Ishikawa (cell line): Measurements from ENCODE around the gene ADAP1.

Experiments used
- CEBPB ChIP-seq: IDR thresholded peaks from 2 replicates; pipeline ENCODE4 v1.6.1; 2012
- CREB1 ChIP-seq: IDR thresholded peaks from 2 replicates; pipeline ENCODE4 v1.6.1; 2012; ENCODE audit warnings: low read depth
- EGR1 ChIP-seq: IDR thresholded peaks from 2 replicates; pipeline ENCODE4 v1.6.1; 2012
- EP300 ChIP-seq: IDR thresholded peaks from 2 replicates; pipeline ENCODE4 v1.6.1; 2012; ENCODE audit warnings: borderline replicate concordance
- FOXM1 ChIP-seq: IDR thresholded peaks from 2 replicates; pipeline ENCODE4 v1.6.1; 2012; ENCODE audit warnings: low read depth, borderline replicate concordance
- MAX ChIP-seq: IDR thresholded peaks from 2 replicates; pipeline ENCODE4 v1.6.1; 2012
- NFIC ChIP-seq: IDR thresholded peaks from 2 replicates; pipeline ENCODE4 v1.6.1; 2012
- RAD21 ChIP-seq: IDR thresholded peaks from 2 replicates; pipeline ENCODE4 v1.6.1; 2012; ENCODE audit warnings: low read depth
- REST ChIP-seq: IDR thresholded peaks from 2 replicates; pipeline ENCODE4 v1.6.1; 2012; ENCODE audit warnings: low read depth, mild to moderate bottlenecking
- TAF1 ChIP-seq: IDR thresholded peaks from 2 replicates; pipeline ENCODE4 v1.6.1; 2012; ENCODE audit warnings: low read depth, mild to moderate bottlenecking
- TCF12 ChIP-seq: IDR thresholded peaks from 2 replicates; pipeline ENCODE4 v1.6.1; 2012; ENCODE audit warnings: low read depth
- TEAD4 ChIP-seq: IDR thresholded peaks from 2 replicates; pipeline ENCODE4 v1.6.1; 2012
- USF1 ChIP-seq: IDR thresholded peaks from 2 replicates; pipeline ENCODE4 v1.6.1; 2012
- YY1 ChIP-seq: IDR thresholded peaks from 2 replicates; pipeline ENCODE4 v1.6.1; 2012; ENCODE audit warnings: low read depth
- ZBTB7A ChIP-seq: IDR thresholded peaks from 2 replicates; pipeline ENCODE4 v1.6.1; 2012; ENCODE audit warnings: low read depth

ADAP1 gene

GRCh38 chr7:893686-894085 lies 60.8 kb downstream of the ADAP1 start:
- TF ChIP-seq TCF12 (no peak), NFIC (no peak), RAD21 (no peak), CEBPB (no peak), EP300 (no peak), REST (no peak), EGR1 (no peak), CREB1 (no peak), TEAD4 (no peak), FOXM1 (no peak), YY1 (no peak), TAF1 (no peak), ZBTB7A (no peak), USF1 (no peak), MAX (no peak)

GRCh38 chr7:892648-893593 lies 61.6 kb downstream of the ADAP1 start:
- no peak for TF ChIP-seq REST
- TF ChIP-seq USF1, result no peak
- no peak for TF ChIP-seq CREB1
- no peak for TF ChIP-seq RAD21
- no peak for TF ChIP-seq TEAD4

- TF ChIP-seq TAF1 (no peak), FOXM1 (no peak)
These were observed 62.7 kb downstream of the ADAP1 start for GRCh38 chr7:891805-892204.

GRCh38 chr7:891291-891690 lies 63.2 kb downstream of the ADAP1 start:
- TF ChIP-seq ZBTB7A (no peak), NFIC (no peak), MAX (no peak), USF1 (no peak), TEAD4 (no peak), REST (no peak), YY1 (no peak), FOXM1 (no peak), CEBPB (no peak)
